ENCODE data around the gene DNAJC15. TPM values are rescaled to one million over a fixed set of nuclear protein-coding genes. Genes with fewer than 3 reads are reported as not detected.

The DNAJC15 gene
- total RNA-seq, 1 experiment from 2014 or later = 8.4 TPM

- no peak for DNase-seq (ENCODE audit: low spot score)
- in situ Hi-C loops (cut with HindIII; ENCODE audit: low sequenced_read_pairs) = no loop called here
Observed at GRCh38 chr13:43111559-43112400, 88.4 kb downstream of the DNAJC15 start.

DNA sequence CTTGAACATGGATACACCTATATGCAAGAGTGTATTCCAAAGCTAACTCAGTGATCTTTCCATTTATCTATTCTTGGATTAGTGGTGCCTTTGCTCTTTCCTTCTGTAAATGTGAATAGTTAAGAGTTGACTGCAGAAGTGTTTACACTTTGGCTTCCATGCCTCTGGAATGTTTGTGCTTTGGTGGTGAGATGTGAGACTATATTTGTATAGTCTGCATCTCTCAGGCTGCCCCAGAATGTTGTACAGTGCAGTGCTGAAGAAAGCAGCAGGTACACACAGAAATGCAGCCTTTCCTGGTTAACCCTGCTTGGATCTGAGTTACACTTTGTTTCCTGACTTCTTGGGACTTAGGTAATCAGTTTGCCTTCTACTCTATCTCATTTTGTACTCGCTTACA lies 90.2 kb downstream of the DNAJC15 start:
- in situ Hi-C loops (cut with HindIII; ENCODE audit: low sequenced_read_pairs) = no loop called here

DNA sequence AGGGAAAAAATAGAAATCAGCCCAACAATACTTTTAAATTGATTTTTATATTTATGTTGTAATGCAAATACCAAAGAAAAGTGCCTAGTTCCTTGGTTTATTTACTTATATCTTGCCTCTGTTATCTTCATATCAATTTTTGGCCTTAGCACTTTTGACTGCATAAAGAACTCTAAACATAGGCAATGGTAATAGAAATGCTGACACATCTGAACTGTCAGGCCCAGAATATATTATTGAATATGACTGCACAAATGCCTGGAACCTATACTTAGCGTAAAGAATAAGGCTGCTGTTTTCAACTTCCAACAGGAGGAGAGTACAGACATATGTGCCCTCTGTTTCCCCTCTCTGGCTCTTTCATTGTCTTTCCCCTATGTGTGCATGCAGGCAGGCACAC lies 91.1 kb downstream of the DNAJC15 start:
- DNase-seq (ENCODE audit: low spot score) = no peak
- in situ Hi-C loops (cut with HindIII; ENCODE audit: low sequenced_read_pairs) = no loop called here

More for the DNA sequence above, 90.2 kb downstream of the DNAJC15 start:
- DNase-seq (ENCODE audit: low spot score) = no peak

- DNase-seq (ENCODE audit: low spot score) = no peak
- in situ Hi-C loops (cut with HindIII; ENCODE audit: low sequenced_read_pairs) = no loop called here
Observed at GRCh38 chr13:43115141-43115540, 91.8 kb downstream of the DNAJC15 start.

DNA sequence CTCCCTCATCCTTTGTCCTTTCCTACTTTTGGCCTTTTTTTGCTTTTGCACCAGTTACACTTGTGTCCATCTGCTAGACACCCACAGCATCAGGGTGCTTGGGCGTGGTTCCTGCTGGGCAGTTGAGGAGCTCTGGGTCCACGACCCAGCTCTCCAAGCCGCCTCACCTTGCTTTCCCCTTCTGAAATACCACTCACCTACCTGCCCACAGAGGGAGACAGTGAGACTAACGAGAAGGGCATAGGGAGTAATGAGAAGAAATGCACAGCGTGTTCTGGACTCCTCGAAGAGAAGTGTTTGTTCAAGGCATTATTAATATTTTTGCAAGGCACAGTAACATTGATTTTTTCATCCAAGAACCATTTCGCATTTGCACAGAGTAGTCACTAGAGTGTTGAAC lies 92.9 kb downstream of the DNAJC15 start:
- no peak for DNase-seq (ENCODE audit: low spot score)
- in situ Hi-C loops (cut with HindIII; ENCODE audit: low sequenced_read_pairs) = no loop called here

DNA sequence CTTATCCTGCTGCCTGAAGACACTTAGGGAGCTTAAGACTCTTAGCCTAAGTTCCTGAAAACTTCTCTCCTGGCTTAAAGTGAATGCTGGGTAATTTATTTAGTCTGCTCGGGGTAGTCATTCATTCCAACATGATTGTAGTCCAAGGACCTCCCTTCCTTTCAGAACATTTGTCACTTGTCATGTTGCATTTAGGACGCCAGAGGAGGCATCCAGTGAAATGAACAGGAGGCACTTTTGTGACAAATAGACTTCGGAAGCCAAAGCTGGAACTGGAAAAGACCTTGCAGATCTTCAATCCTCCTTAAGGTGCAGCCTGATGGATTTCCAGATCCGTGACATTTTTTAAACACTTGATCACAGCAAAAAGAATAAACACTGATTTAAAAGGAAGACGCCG lies 95.1 kb downstream of the DNAJC15 start:
- DNase-seq (ENCODE audit: low spot score) = no peak
- in situ Hi-C loops (cut with HindIII; ENCODE audit: low sequenced_read_pairs) = no loop called here

- in situ Hi-C loops (cut with HindIII; ENCODE audit: low sequenced_read_pairs) = no loop called here
- no peak for DNase-seq (ENCODE audit: low spot score)
Observed at GRCh38 chr13:43119206-43119605, 95.8 kb downstream of the DNAJC15 start.

DNA sequence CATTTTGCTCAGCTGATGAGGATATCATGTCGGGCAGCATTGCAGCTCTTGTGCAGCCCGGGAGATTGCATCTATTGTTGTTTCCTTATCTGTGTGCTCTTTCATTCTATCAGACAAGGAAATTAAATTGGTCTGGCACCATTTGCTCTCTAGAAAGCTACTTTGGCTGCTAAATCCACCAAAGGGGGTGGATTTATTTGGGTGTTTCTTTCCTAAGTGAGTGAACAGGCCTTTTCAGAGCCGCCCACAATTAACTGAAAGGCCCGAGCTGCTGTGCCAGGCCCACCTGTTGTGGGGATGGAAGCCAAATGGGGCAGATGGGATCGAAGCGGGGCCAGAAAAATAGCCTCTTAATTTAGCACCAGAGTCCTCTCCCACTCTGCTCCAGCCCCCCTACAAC lies 99.4 kb downstream of the DNAJC15 start:
- DNase-seq (ENCODE audit: low spot score) = peak; percentile 62
- in situ Hi-C loops (cut with HindIII; ENCODE audit: low sequenced_read_pairs) = no loop called here

DNA sequence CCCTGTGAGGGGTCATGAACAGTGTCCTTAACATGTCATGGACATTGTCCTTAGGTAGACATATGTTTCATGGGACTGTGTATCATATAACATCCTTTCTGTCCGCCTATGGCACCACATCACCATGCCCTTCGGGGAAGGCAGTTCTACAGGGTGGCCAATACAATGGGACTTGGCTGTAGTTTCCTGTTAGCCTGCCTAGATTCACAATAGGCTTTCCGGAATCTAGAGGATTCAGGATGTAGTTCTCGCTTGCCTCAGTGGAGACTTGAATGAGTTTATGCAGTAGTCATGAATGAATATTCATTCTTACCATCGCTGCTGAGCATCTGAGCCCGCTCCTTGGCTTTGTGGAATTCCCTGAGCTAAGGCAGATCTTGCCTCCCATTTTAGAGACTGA lies 100.5 kb downstream of the DNAJC15 start:
- no peak for DNase-seq (ENCODE audit: low spot score)
- in situ Hi-C loops (cut with HindIII; ENCODE audit: low sequenced_read_pairs) = no loop called here

- in situ Hi-C loops (cut with HindIII; ENCODE audit: low sequenced_read_pairs) = no loop called here
Observed at GRCh38 chr13:43124490-43124889, 101.1 kb downstream of the DNAJC15 start.

GRCh38 chr13:43126420-43126819 lies 103.0 kb downstream of the DNAJC15 start:
- no peak for DNase-seq (ENCODE audit: low spot score)
- in situ Hi-C loops (cut with HindIII; ENCODE audit: low sequenced_read_pairs) = no loop called here

More at GRCh38 chr13:43124490-43124889, 101.1 kb downstream of the DNAJC15 start:
- DNase-seq (ENCODE audit: low spot score) = no peak

DNA sequence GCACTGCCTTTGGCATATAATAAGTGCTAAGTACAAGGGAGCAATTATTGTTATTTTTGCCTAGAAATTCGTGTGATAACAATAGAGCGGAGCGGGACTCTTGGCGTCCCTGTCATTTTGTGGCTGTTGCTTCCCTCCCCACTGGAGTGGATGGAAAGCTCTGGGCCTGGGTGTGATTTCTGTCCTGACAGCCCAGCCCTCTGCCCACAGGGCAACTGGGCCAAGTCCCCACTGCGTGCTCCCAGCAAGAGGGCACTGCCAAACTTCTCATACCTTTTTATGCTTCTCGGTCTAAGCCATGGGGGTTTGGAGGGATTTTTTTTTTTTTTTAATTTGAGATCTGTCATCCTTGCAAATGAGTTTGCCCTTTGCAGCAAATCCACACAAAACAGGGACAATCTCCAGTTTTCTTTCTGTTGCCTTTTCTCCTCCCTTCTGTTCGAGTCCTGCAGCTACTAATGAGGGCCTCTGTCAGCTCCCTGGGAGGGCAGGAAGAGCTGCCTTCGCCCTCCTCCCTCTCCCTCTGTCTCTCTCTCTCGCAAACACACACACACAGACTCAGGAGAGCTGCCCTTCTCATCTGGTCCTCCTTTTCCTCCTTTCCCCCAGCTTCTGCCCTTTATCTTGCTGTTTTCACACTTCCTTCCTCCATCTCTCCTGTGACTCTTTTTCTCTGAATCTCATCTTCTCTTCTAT lies 103.9 kb downstream of the DNAJC15 start:
- DNase-seq (ENCODE audit: low spot score) = peak; percentile 40
- in situ Hi-C loops (cut with HindIII; ENCODE audit: low sequenced_read_pairs) = no loop called here

DNA sequence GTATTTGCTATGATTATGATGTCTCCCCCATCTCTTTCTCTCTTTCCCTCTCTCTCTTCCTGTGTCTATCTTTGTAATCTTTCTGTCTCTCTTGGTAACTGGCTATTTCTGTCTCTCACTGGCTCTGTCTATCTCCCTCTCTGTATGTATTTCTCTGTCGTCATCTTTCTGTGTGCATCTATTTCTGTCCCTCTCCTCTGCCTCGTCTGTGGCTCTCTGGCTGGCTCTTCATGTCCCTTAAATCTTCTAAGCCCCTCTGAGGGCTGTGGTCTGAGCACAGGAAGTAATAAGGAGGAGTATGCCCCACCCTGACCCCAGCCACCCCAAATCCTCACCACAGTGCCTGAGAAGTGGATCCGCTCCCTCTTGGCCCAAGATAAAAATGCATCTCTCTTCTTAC lies 104.4 kb downstream of the DNAJC15 start:
- in situ Hi-C loops (cut with HindIII; ENCODE audit: low sequenced_read_pairs) = no loop called here
- no peak for DNase-seq (ENCODE audit: low spot score)

DNA sequence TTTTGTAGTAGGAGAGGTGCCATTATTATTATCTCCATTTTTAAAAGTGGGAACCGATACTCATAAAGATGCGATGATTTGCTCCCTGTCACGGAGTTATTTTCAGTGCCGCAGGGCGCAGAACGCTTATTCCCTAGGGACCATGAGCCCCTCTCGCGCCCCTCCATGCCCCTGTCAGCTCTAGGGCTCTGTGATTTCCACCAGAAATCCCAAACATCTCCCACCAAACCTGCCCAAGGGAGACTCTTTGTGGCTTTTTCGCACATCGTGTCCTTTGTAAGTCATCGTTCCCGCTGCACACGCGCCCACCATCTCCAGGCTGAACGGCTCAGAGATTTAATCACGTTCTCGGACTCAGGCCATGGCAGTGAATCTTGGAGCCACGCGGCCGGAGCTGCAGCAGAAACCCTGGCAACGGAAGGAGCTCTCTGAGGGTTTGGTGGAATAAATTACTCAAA lies 105.1 kb downstream of the DNAJC15 start:
- in situ Hi-C loops (cut with HindIII; ENCODE audit: low sequenced_read_pairs) = no loop called here
- DNase-seq (ENCODE audit: low spot score) = no peak

DNA sequence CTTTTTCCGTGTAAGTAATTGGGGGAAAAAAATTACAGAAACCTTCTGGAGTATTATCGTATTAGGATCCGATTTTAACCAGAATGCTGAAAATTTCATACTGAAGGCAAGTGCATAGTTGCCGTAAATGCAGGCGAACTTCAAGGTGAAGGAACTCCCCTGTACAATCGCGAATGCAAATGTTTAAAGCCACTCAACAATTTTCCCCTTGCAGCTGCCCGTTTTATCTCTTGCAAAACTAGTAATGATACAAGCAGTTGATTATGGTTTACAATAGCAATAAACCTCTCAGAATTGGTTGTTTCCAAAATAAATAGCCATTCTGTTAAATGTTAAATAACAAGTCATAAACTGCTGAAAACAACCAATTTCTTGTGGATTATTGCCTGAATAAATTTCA lies 105.7 kb downstream of the DNAJC15 start:
- DNase-seq (ENCODE audit: low spot score) = no peak
- in situ Hi-C loops (cut with HindIII; ENCODE audit: low sequenced_read_pairs) = no loop called here

GRCh38 chr13:43129511-43130110 lies 106.2 kb downstream of the DNAJC15 start:
- no peak for DNase-seq (ENCODE audit: low spot score)
- in situ Hi-C loops (cut with HindIII; ENCODE audit: low sequenced_read_pairs) = no loop called here

GRCh38 chr13:43132257-43132656 lies 108.9 kb downstream of the DNAJC15 start:
- in situ Hi-C loops (cut with HindIII; ENCODE audit: low sequenced_read_pairs) = no loop called here

GRCh38 chr13:43132911-43133310 lies 109.5 kb downstream of the DNAJC15 start:
- DNase-seq (ENCODE audit: low spot score) = no peak
- in situ Hi-C loops (cut with HindIII; ENCODE audit: low sequenced_read_pairs) = no loop called here

More at GRCh38 chr13:43132257-43132656, 108.9 kb downstream of the DNAJC15 start:
- DNase-seq (ENCODE audit: low spot score) = no peak

DNA sequence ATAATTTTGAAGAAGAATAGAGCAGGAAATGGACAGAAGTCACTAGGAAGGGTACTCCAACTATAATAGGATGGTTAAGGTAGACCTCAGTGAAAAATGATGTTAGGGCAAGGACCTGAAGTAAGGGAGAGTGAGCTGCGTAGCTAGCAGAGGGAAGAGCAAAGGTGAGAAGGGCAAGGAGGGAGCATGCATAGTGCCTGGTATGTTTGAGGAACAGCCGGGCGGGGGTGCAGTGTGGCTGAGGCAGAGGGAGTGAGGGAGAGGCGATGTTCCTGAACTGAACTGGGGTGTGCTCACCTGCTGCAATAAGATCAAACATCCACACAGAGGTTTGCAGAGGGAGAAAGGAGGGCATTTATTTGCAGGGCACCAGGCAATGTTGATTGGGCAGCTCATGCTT lies 110.4 kb downstream of the DNAJC15 start:
- DNase-seq (ENCODE audit: low spot score) = no peak
- in situ Hi-C loops (cut with HindIII; ENCODE audit: low sequenced_read_pairs) = no loop called here

DNA sequence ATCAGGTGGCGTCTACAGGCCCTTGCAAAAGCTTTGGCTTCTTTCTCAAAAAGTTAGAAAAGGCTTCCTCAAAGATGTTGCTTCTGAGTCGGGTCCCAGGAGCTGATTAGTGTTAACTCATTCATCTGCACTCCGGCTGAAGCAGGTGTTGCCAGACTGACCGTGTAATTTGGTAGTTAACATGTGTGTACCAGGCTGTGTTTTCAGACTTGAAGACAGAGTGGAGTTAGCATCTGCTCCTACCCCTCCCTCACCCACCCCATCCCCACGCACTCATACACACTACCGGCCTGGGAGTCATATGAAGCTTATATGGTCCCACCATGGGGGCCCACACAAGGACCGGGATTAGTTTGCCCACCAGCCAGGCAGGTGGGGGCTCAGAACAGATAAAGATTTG lies 111.5 kb downstream of the DNAJC15 start:
- DNase-seq (ENCODE audit: low spot score) = no peak
- in situ Hi-C loops (cut with HindIII; ENCODE audit: low sequenced_read_pairs) = no loop called here
